Stimulated activated CD4-positive, alpha-beta T cell treated with anti-CD3 and anti-CD28 coated beads, Interleukin-15, amount 100 ng/mL, for 1 hour (primary cell): ENCODE results near the gene CHST5.
A peak's percentile ranks its signal among the peaks of the same experiment; 100 is the strongest.

ENCODE experiments used
- DNase-seq, 2 donors: peaks; one replicate each; pipeline ENCODE4 v3.0.0-alpha.2; 2020; ENCODE audit warnings: low read depth in 1 of 2, low spot score in 1 of 2

Gene CHST5

DNA sequence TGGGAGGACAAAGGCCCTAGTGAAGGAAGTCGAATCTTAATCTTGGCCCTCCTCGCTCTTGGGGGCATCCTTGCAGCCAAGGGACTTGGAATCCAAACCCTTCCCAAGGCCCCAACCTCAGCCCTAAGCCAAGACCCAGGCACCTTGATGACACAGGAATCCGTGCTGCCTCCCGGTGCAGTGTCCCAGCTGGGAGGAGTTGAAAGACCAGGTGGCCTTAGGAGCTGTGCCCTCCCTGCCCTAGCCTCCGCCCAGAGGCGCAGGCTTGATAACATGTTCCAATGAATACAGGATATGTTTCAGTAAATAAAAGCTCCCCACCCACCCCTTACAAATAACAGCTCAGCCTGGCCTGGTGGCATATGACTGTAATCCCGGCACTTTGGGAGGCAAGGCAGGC lies at the start of gene CHST5:
Gene CHST5, minus strand, starts transcription at position 208 of the 400 bp plus-strand sequence. CDS start 5,724 bp downstream, outside the sequence.
- no peak for DNase-seq

DNA sequence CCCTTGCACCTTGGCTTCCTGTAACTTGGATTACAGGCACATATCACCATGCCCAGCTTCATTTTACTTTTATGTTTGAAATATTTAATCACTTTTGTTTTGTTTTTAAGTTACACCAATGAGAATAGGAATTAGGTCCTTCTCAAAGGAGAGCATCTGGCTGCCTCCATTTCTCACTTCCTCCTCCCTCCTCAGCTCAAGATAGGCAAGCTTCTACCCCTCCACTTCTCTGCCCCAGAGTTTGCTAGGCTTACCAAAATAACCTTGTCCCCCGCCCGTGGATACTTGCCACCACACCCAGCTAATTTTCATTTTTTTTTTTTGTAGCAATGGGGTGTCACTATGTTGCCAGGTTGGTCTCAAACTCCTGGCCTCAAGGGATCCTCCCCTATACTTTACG lies 48.2 kb upstream of the CHST5 start:
- no peak for DNase-seq

DNA sequence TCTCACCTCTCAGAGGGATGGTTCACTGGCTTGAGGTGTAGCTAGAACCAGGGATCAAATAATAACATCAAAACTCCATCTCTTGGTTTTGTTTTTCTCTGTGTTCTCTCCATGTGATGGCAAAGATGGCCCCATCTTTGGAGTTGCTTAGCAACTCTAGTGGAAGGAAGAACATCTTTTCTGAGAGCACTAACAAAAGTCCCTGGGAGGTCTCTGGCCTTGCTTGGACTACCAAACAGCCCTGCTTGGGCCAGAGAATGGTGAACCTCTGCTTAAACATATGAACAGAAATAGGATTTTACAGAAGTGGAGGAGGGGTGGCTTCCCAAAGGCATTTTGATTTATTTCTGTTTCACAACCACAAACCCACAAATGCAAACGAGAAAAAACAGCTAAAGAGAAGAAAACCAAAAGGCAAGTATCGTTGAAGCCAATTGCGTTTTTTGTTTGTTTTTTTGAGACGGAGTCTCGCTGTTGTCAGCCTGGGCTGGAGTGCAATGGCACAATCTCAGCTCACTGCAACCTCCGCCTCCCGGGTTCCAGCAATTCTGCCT lies 43.5 kb upstream of the CHST5 start:
- DNase-seq: no peak

DNA sequence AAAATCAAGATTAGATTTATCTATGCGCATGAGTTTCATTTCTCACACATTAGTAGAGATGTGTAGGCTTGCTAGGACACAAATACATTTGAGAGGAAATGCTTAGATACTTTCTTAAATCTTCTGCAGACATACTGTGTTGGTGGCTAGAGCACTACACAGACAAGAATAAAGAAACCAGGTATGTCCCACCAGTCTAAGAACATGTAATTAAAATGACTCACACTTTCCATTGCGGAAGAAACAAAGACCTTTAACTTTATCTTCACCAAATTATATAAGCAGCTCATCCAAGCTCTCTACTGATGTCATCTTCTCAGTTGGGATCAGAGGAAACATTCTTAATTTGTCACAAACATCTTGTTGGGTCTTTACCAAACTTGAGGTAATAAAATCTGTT lies 42.8 kb upstream of the CHST5 start:
- DNase-seq: no peak

DNA sequence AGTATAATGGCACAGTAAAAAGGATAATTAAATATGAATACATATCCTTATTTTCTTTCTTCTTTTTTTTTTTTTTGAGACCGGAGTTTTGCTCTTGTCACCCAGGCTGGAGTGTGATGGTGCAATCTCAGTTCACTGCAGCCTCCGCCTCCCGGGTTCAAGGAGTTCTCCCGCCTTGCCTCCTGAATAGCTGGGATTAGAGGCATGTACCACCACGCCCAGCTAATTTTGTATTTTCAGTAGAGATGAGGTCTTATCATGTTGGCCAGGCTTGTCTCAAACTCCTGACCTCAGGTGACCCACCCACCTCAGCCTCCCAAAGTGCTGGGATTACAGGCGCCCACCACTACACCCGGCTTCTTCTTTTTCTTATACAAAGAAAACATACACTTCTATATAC lies 42.3 kb upstream of the CHST5 start:
- no peak for DNase-seq

DNA sequence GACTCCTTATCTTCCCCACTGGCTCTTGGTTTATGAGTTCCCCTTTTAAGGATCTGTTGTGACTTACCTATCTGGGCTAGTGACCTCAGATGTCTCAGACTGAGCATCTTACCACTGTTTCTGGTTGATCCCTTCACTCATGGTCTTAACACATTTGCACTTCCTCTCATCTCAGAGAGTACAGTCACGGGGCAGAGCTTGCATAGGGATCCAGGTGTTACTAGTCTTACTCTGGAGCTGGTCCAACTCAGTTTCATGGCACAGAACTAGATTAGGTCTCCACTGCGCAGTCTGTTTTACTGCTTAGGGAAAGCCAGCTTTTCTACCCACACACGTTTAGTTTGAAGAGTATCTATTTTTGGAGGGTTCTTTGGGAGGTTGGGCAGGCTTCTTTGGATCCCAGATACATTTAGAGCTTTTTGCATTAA lies 40.5 kb upstream of the CHST5 start:
- no peak for DNase-seq

DNA sequence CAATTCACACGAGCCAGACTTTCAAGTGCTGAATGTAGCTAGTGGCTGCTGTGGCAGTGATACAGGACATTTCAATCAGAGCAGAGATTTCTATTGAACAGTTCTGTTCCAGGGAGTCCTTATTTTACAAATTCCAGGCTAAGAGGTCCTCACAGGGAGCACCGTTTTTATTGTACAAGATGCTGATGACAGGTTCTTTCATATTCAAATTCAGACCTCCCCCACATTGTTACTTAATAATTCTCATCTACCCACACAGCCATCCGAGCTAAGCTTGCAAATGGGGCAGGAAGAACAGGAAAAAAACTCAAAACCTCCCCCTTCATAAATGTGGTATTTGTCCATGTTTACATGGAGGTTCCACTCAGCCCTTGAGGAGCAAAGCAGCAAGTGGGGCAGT lies 40.0 kb upstream of the CHST5 start:
- DNase-seq: no peak

DNA sequence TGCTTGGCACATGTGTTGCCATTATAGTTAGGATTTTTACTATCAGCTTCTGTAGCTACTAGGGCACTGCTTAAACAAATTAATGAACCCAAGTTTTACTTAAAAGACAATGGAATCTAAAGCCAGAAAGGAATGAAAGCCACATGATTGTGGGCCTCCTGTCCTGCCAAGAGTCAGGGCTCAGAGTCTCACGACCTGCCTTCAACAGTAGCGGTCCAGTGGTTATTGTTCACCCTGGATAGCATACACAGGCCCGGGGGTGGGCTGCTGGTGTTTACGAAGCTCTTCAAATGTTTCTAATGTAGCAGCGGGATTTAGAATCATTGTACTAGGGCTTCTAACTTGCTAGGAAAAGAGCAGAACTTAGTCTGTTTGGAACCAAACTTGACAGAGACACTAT lies 38.0 kb upstream of the CHST5 start:
- DNase-seq: no peak

DNA sequence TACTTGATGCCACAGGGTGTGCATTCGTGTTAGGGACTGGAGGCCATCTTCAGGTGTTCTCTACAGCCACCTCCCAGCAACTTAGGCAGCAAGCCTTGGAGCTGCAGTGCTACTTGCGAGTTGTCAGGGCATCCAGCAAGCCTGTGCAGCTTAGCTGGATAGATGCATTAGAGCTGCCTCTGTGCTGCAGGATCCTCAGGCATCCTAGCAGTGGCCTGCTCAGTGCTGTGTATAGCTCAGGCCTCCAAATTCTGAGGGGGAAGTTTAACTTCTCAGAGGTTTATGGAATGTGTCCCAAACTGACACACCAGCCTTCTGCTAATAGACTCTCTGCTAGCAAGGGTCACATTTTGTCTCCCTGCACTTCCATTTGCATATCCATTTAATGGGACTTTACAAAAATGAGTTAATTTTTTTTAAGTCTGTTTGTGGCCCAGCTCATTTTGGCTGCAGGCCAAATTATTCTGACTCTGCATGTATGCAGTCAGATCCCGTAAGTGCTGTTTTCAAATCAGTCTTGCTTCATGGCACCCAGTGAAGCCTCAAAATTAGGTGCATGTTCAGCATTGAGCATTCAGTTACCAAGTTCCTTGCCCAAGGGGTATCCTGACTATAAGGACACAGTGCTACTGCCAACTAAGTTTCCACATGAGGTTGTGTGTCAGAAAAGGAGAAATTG lies 37.1 kb upstream of the CHST5 start:
- DNase-seq: no peak

DNA sequence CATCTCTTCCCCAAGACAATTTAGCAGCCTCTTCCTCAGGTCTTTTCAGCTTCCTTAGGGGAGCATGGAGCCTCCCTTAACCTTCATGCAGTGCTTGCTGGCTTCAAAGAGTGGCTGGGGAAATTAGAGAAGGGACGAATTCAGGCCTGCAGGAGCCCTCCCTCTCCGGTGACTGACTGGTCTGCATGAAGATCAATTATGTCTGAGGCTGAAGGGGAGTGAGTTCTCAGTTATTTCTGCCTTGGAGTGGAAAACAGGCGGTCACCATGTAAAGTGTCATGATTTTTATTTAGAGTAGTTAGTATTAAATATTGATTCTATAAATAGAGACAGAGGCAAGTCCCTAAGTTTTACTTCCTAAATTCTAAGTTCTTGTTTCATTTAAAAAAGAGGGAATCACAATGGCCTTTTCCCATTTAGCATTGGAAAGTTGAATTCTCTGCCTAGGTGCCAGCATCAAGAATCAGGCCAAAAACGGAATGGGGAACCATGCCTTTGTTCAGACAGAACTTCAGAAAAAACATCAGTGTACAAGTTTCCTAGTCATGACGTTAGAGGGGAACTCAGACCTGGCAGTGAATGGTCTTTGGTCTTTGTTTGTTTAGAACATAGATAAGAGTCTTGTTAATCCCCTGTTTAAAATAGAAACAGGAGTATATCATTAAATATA lies 34.6 kb upstream of the CHST5 start:
- no peak for DNase-seq

DNA sequence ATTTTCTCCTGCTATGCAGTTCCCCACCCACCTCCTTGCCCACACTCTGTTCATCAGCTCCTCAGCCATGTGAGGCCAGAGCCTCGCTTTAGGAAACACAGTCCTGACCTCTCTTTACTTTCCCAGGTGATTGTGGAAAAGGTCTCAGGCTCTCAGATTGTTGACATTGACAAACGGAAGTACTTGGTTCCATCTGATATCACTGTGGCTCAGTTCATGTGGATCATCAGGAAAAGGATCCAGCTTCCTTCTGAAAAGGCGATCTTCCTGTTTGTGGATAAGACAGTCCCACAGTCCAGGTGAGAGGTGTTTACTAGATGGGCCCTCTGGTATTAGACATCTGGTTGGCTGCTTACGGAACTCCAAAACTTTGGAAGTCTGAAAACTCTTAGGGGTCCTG lies 32.0 kb upstream of the CHST5 start:
- no peak for DNase-seq

DNA sequence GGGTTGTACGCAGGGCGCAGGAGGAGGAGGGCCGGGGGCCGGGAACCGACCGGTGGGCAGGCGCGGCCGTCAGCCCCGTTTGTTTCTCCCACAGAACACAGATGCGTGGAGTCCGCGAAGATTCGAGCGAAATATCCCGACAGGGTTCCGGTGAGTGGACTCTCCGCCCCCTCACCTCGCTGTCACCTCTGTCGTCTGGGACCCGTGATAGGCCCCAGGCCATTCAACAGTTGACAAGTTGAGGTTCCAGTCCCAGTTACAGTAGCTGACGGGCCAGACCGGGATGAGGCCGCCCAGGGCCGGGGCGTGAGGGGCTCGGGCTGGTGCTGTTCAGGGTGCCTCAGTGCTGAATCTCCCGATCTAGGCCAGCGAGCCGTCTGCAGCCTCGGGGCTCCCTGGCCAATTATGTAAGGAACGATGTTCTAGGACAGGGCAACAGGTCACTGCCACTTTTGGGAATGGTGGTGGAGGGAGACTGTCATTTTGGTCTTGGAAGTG lies 30.9 kb upstream of the CHST5 start:
- DNase-seq: peak in 1 of 2 donors; percentile 3

DNA sequence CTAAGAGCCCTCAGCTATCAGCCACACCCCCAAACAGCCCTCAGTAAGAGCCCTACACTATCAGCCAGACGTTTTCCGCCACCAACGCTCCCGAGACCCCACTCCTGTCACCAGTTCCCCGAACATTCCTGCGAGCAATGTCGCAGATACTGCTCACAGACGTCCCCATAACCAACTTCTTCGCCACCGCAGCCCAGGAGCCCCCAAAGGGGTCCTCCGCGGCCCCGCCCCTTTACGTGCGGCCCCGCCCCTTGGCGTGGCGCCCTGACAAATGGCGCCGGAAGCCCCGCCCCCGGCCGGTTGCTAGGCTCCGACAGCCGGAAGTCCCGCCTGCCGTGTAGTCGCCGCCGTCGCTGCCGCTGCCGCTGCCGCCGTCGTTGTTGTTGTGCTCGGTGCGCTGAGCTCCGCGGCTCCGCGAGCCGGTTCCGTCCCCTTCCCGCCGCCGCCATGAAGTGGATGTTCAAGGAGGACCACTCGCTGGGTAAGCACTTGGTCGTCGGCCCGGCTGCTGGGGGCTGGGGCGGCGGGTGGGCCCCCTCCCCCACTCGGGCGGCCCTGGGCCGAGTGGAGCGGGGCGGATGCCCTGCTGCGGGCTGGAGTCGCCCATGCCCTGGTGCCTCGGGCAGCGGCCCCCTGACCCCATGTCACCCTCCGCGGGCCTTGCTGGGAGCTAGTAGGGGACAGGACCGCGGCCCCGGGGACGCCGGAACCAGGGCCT lies 30.3 kb upstream of the CHST5 start, which contains the start of gene GABARAPL2:
Gene GABARAPL2, plus strand, starts transcription at position 340 of the 718 bp plus-strand sequence. Its CDS starts 108 bp downstream, at position 448.
- peak; percentile 81 to 90 for DNase-seq

DNA sequence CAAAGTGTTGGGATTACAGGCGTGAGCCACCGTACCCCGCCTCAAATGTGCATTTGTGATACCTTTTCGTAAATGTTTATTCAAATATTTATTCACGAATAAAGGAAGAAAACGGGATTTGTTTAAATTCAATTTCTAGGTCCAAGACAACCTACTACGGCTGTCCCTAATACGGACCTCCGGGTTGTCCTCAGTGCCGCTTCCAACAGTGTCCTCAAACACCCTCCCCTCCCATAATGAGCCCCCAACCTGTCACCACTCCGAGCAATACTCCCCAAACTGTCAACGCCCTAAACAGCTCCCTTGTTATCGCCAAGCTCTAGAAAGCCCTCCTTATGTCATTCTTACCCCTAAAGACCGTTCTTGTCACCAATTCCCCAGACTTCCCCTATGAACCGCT lies 29.7 kb upstream of the CHST5 start:
- no peak for DNase-seq

DNA sequence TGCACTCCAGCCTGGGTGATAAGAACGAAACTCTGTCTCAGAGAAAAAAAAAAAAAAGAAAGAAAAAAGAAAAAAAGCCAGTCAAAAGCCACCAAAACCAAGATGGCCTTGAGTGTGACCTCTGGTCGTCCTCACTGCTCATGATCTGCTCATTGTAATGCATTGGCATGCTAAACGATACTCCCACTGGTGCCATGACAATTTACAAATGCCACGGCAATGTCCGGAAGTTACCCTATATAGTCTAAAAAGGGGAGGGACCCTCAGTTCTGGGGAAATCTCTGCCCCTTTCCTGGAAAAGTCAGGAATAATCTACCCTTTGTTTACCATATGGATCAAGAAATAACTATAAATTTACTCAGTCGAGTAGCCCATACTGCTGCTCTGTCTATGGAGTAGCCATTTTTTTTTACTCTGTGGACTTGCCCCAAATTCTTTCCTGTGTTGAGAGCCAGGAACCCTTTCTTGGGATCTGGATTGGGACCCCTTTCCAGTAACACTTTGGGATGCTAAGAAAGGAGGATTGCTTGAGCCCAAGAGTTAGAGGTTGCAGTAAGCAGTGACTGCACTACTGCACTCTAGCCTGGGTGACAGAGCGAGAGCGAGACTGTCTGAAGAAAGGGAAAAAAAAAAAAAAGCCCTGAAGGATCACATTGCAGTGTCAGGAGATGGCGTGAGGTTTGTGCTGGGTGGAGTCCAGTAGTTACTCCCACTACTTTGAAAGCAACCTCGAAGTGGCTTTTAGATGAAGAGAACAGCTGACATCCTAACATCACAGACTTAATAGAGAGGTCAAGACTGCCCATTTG lies 23.9 kb upstream of the CHST5 start:
- no peak for DNase-seq

DNA sequence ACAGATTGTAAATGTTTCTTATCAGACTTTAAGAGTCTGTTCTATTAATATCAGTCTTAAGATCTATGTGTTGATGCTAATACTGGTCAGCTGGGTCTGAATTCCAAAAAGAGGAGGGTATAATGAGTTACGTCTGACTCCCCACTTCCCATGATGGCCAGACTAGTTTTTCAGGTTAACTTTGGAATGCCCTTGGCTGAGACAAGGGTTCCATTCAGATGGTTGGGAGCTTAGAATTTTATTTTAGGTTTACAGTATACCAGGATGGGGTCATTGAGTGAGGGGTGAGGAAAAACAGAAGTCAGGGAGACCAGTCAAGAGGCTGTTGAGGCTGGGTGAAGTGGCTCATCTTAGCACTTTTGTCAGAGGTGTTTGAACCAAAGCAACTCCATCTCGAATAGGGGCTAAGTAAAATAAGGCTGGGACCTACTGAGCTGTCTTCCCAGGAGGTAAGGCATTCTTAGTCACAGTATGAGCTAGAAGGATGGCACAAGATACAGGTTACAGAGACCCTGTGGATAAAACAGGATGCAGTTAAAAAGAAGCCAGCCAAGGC lies 23.0 kb upstream of the CHST5 start:
- no peak for DNase-seq

DNA sequence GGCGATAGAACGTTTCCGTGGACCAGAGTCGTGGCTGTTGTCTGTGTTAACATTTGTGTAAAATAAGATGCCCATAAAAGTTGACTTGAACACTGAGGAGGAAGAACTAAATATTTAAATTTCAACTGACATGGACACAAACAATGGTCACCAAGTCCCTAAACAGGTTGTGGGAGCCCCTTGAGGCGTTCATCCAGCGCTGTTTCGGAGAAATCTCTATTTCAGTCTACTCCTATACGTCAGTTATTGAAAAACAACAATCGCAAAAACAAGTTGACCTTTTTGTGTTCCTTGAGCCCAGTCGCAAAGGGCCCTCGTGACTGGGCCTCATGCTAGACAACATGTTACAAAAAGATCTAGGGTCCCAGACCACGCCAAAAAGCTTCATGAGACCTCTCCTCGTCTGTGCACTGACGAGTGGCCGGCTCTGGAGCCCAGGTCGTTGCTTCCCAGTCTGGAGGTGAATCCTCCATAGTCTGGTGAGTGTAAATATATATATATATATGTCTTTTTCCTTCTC lies 20.6 kb upstream of the CHST5 start:
- DNase-seq: no peak

DNA sequence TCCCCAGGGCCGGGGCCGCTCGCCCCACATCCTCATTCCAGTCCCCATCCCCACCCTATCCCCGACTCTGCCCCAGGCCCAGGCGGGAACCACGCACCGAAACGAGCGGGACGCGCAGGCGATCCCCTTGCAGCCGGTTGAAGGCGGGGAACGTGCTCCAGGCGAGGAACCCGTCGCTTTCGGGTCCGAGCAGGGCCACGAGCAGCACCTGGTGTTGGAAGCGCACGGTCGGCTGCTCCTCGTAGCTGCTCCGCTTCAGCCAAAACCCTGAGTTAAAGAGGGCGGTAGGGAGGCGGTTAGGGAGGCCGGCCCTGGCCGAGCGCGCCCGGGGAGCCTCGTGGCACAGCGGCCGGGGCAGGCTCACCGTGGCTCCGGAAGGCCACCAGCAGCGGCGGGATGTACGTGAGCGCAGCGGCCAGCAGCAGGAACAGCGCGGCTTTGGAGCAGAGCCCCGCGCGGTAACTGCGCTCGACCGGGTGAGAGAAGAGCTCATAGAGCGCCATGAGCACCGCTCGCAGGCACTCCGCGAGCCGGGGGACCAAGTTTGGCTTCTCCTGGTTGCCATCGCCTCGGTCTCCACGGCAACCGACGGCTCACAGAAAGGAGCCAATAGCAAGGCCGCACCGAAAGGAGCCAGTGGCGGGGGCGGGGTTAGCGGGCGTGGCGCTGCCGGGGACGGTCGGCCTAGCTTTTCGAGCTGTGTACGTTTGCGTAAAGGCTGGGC lies 20.0 kb upstream of the CHST5 start, which contains the start of gene TMEM231:
Gene TMEM231, minus strand, starts transcription at position 546 of the 724 bp plus-strand sequence. Its CDS starts 43 bp downstream, at position 503.
- peak; percentile 92 to 95 for DNase-seq

DNA sequence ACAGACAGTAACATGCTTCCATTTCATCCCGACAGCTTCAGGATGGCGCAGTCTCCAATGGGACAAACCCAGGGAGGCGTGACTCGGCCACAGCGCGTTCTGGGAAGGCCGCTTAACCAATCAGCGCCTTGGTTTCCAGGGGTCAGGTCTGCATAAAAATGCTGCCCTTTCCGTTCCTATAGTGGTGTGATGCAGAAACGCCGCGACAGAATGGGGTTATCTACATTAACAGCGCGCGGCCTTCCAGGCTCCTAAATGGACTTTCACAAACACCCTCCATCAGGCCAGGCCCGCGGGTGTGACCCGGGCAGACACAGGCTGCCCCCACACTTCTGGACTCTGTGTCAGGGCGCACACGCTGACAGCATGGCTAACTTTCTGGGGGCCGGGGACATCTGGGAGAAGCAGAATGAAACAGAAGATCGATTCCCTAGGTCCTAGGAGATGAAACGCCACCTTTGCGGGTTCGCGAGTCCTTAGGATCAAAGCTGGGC lies 19.4 kb upstream of the CHST5 start:
- no peak for DNase-seq
